Astrocyte (in vitro differentiated cells and primary cell): ENCODE measurements around the gene DNAL1.

ENCODE experiments used
- EZH2 ChIP-seq: IDR thresholded peaks from 2 replicates; pipeline ENCODE4 v1.6.1; 2012; ENCODE audit warnings: mild to moderate bottlenecking, low read length, inconsistent platforms; ENCODE audit not compliant: insufficient read depth
- TF ChIP-seq, protein P1 (sequence below): IDR thresholded peaks from 2 replicates; pipeline ENCODE4 v1.5.1; 2011; ENCODE audit warnings: low read depth, mild to moderate bottlenecking, inconsistent platforms, low read length, moderate library complexity; ENCODE audit not compliant: insufficient read depth

DNA sequence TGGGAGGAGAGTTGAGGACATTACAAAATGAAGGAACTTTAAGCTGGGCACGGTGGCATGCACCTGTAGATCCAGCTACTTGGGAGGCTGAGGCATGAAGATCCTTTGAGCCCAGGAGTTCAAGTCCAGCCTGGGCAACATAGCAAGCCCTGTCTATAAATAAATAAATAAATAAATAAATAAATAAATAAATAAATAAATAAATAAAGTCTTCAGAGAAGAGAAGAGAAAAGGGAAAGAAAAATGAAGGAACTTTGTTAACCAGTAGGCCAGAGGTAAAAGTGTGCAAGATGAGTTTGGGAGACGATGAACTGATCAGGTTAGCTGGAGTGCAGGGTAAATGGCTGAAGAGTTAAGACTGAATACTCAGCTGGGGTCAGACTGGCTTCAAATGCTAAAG, 49.3 kb downstream of the DNAL1 start:
- TF ChIP-seq, protein P1, sequence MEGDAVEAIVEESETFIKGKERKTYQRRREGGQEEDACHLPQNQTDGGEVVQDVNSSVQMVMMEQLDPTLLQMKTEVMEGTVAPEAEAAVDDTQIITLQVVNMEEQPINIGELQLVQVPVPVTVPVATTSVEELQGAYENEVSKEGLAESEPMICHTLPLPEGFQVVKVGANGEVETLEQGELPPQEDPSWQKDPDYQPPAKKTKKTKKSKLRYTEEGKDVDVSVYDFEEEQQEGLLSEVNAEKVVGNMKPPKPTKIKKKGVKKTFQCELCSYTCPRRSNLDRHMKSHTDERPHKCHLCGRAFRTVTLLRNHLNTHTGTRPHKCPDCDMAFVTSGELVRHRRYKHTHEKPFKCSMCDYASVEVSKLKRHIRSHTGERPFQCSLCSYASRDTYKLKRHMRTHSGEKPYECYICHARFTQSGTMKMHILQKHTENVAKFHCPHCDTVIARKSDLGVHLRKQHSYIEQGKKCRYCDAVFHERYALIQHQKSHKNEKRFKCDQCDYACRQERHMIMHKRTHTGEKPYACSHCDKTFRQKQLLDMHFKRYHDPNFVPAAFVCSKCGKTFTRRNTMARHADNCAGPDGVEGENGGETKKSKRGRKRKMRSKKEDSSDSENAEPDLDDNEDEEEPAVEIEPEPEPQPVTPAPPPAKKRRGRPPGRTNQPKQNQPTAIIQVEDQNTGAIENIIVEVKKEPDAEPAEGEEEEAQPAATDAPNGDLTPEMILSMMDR = no peak
- TF ChIP-seq EZH2 = no peak
